Body of pancreas (tissue), 4 donors: ENCODE data around the gene ELP4.

ENCODE experiments used
- POLR2A ChIP-seq, 3 donors: fragments of 450-650 bp; IDR thresholded peaks; one replicate each; pipeline ENCODE4 v1.6.1; 2016; ENCODE audit warnings: antibody characterized with exemption in 3 of 3, mild to moderate bottlenecking in 2 of 3
- TF ChIP-seq, protein P1 (sequence below), 7 experiments: fragments of 450-650 bp in 4 of 7; fragments of 200-600 bp in 3 of 7; sonication (generic) in 3 of 7; IDR thresholded peaks; one replicate each; pipeline ENCODE4 v1.5.1; 2016 to 2019; ENCODE audit warnings: antibody characterized with exemption in 7 of 7

DNA sequence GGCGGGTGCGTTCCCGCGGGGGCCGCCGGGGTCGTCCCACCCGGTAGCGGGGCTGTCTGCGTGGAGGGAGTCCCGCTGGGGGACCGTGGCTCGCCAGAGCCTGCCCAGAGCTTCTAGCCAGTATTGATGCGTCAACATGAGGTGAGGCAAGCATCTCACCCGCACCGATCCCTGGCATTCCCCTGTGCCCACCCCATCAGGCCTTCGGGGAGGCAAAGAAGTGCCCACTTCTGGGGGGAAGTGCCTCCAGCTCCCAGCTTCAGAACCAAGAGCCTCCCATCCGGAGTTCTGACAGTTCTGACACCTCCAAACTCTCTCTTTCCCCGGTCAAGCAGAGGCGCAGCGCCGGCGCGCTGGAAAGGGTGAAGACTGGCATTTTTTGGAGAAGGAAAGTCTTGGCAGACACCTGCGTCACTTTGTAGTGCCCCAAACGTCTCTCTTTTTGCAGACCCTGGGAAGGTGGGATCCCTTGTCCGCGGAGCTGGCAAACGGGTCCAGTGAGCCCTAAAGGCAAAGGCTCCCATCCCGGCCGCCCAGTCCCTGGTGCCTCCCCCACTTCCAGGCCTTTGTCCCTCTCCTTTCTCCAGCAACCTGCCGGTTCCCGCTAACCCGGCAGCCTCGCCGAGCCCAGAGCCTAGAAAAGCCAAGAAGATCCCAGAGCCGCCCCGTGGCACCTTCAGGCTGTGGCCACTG is 304.8 kb downstream of the ELP4 start:
- TF ChIP-seq, protein P1, sequence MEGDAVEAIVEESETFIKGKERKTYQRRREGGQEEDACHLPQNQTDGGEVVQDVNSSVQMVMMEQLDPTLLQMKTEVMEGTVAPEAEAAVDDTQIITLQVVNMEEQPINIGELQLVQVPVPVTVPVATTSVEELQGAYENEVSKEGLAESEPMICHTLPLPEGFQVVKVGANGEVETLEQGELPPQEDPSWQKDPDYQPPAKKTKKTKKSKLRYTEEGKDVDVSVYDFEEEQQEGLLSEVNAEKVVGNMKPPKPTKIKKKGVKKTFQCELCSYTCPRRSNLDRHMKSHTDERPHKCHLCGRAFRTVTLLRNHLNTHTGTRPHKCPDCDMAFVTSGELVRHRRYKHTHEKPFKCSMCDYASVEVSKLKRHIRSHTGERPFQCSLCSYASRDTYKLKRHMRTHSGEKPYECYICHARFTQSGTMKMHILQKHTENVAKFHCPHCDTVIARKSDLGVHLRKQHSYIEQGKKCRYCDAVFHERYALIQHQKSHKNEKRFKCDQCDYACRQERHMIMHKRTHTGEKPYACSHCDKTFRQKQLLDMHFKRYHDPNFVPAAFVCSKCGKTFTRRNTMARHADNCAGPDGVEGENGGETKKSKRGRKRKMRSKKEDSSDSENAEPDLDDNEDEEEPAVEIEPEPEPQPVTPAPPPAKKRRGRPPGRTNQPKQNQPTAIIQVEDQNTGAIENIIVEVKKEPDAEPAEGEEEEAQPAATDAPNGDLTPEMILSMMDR (IDR thresholded peaks at IDR 0.05) = no peak
- TF ChIP-seq POLR2A (IDR thresholded peaks at IDR 0.05) = no peak
